Measurements from ENCODE around the gene NFATC1.

DNA sequence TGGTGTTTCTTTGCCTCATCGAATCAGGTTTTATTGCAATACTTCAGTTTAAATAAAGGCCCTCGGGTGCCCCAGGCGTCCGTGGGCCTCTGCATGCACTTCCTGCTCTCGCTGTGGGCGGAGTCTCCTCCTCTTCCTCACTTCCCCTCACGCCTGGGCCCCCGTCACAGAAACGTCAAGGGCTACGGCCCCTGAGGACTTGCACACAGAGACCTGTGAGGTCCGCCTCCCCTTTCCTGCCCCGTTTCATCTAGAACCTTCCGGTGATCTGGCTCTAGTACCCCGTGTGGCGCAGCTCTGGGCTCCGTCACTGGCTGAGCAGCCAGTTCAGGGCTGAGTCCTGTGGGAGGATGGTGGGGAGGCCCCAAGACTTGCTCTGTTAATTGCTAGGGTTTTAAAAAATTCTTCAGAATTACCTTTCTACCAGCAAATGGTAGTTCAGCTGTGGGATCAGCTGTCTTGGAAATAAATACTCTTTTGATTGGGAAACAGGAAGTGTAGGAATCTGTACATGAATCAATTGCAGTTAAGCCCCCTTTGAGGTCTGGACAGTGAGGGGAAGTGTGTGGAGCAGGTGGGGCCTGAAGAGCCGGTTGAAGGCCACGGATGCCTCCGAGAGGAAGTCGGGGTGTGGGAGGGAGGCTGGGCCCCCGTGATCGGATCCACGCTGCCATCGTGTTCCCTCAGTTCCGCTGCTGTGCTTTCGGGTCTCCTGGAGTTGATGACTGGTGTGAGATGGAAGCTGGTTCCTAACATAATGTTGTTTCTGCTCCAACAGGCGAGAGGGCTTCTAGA lies 10.2 kb downstream of the NFATC1 start:
- TF ChIP-seq, protein P1, sequence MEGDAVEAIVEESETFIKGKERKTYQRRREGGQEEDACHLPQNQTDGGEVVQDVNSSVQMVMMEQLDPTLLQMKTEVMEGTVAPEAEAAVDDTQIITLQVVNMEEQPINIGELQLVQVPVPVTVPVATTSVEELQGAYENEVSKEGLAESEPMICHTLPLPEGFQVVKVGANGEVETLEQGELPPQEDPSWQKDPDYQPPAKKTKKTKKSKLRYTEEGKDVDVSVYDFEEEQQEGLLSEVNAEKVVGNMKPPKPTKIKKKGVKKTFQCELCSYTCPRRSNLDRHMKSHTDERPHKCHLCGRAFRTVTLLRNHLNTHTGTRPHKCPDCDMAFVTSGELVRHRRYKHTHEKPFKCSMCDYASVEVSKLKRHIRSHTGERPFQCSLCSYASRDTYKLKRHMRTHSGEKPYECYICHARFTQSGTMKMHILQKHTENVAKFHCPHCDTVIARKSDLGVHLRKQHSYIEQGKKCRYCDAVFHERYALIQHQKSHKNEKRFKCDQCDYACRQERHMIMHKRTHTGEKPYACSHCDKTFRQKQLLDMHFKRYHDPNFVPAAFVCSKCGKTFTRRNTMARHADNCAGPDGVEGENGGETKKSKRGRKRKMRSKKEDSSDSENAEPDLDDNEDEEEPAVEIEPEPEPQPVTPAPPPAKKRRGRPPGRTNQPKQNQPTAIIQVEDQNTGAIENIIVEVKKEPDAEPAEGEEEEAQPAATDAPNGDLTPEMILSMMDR (IDR thresholded peaks at IDR 0.05; ENCODE audit: poor library complexity): no peak
- TF ChIP-seq EZH2 (IDR thresholded peaks at IDR 0.05; ENCODE audit: borderline replicate concordance) (no peak), EZH2phosphoT487 (IDR thresholded peaks at IDR 0.05; ENCODE audit: low read depth, severe bottlenecking, unreplicated experiment) (no peak)
